GM18517 (cell line): ENCODE measurements around the gene TRIM42.

ENCODE experiments used
- ATAC-seq: cut with Tn5 transposase; IDR thresholded peaks from one replicate; pipeline ENCODE4 v1.9.1; 2021; ENCODE audit warnings: mild to moderate bottlenecking, moderate library complexity; ENCODE audit not compliant: unreplicated experiment

TRIM42 gene

DNA sequence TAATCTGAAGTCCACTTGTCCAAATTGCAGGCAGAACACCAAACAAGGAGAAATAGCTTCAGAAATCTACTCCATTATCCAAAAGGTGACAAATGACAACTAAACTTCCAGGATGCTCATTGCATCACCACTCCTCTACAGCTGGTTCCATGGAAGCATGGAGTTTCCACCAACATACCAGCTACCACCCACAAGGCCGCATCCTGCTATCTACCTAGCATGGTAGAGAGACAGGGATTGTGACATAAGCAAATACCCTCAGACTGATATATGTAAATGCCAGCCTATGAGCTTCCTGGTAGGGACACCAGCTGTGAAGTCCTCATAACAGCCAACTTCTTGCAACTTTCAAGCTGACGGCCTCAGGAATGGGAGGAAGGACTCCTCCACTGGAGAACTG lies at the start of gene TRIM42:
Gene TRIM42, plus strand, starts transcription at position 301 of the 400 bp plus-strand sequence. CDS start 166 bp downstream, outside the sequence.
- ATAC-seq: no peak

DNA sequence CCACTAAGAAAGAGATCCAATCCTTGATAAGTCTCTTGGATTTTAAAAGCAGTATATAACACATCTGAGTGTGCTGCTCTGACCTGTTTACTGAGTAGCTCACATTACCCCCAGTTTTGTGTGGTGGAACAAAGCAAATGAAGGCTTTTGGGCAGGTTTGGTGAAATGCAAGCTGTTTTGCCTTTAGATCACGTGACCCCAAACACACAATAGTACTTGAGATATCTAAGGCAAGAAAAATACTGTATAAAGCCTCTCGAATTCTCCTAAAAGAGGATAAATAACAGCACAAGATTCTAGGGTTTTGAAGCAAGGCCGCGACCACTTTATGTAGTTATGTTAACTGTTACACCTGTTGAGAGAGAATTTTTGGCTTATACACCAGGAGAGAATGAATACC lies 49.3 kb upstream of the TRIM42 start:
- ATAC-seq: no peak

DNA sequence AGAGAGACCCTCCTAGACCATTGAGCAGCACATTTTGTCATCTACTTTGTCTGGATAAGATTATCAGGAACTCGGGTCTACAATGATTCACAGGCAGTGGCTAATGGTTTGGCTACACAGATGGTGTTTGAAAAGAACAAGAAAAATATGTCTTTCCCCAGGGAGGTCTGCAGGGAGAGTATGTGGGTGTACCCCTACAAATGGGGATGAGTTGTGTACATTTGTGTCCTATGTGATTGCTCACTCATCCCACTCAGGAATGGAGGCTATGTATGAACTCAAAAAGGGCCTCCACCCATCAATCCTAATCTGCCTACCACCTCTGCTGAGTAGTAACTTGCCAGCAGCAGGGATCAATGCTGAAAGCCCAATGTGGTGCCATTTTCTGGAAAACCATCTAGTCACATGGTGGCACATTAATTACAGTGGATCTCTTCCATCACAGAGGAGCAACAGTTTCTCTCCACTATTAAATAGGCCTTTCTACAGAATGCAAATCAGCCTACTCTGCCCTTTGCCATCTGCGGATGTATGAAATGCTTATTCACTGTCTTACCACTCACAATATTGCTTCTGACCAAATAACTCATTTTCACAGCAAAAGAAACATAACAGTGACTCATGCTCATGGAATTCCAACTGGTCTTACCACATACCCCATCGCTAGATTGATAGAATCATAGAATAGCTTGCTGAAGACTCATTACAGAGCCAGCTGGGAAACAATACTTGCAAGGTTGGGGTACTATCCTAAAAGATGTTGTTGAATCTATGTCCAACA lies 48.3 kb upstream of the TRIM42 start:
- no peak for ATAC-seq

DNA sequence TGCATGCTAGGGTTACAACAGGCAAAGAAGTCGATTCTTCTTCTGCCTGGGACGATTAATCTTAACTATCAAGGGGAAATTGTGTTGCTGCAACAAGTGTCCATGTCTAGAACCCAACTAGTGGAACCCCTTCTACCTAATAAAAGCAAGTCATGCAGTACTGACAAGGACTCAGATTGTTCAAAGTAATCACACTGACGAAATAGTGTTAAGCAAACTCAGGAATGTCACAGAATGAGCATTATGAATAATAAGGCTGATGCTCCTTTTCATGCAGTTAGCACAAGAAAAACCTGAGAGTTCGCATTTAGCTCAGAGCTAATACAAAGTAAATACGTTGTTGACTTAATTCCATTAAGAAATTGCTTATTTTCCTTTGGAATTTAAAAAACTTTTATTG lies 47.5 kb upstream of the TRIM42 start:
- ATAC-seq: no peak

DNA sequence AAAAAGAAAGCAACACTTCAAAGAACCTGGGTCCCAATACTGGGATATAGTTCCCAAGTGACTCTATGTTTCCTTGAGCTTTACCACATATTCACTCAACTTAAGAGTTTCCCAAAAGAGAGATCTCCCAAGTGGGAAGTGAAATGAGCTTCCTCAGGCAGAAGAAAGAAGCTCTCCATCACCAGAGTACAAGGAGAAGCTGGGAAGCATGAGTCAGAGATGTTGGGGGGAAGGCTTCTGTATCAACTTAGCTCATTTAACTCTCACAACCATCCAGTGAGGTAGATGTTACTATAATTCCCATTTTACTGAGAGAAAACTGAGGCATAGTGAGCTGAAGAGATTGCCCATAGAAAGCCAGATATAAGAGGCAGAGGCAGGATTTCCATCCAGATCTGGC lies 47.0 kb upstream of the TRIM42 start:
- ATAC-seq: no peak

DNA sequence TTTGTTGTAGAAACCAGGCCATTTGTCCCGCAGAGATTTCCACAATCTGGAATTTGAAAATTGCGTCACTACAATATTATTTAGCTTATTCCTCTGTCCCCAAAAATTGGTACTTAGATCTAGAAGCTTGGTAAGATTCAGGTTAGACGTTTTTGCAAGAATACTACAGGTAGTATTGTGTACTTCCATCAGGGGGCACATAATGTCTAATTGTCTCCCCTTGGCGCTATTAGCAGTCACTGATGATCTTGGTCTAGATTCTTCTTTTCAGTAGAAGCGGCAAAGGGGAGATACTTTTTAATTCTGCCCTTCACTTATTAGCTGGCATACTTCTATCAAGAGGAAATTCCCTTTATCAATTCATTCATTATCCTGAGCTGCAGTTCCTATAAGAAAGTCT lies 42.6 kb upstream of the TRIM42 start:
- no peak for ATAC-seq

DNA sequence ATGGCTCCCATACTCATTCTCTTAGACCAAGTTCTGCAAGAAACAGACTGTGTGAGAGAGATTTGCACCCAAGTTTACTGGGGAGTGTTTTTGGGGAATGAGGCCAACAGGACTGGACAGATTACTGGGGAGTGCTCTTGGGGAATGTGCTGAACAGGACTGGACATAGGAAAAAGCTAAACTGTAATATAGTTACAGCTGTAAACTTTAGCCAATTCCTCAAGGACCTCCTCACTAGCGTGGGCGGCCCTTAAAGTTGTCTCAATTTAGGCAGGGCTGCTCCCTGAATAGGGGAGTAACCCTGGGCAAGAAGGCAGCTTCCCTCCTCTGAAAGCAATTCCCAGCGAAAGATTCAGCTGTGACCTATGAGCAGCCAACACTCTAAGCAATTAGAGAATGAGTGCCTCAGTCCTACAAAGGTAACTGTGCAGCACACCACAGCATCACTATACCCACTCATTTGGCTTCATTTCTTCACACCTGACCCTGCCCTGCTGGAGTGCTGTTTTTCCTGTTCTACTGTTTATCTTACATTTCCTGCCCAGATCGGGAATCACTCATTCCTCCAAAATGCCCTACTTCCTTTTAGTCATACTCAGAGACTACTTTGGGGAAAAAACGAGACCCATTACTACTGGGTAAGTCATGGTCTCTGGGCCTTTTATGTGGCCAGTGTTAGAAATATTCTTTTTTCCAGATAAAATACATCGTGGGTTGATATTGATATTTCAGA lies 41.3 kb upstream of the TRIM42 start:
- ATAC-seq: no peak

DNA sequence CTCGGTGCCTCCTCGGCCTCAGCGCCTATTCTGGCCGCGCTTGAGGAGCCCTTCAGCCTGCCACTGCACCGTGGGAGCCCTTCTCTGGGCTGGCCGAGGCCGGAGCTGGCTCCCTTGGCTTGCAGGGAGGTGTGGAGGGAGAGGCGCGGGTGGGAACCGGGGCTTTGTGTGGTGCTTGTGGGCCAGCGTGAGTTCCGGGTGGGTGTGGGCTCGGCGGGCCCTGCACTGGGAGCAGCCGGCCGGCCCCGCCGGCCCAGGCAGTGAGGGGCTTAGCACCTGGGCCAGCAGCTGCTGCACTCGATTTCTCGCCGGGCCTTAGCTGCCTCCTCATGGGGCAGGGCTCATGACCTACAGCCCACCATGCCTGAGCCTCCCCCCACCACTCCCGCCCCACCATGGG lies 26.6 kb upstream of the TRIM42 start:
- no peak for ATAC-seq

DNA sequence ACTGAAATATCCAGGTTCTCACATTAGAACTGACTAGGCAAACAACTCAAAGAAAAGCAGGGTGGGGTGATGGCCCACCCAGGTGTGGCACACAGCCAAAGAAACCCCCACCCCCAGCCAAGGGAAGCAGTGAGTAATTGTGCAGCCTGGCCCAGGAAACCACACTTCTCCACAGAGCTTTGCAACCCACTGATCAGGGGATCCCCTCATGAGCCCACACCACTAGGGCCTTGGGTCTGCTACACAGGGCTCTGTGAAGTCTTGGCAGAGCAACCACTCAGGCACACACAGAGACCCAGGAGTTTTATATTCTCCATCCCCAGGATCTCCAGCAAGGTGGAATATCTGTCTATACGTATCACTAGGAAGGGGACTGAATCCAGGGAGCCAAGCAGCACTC lies 22.2 kb upstream of the TRIM42 start:
- ATAC-seq: no peak

DNA sequence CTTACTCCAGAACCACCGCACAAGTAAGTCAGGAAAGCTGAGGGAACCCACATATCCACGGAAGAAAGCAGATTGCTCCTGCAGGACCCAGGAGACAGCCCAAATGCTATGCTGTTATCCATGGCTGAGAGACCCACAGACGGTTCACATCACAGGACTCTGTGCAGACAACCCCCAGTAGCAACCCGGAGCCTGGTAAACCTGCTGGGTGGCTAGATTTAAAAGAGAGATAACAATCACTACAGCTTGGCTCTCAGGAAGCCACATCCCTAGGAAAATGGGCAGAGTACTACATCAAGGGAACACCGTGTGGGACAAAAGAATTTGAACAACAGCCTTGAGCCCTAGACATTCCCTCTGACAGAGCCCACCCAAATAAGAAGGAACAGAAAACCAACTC lies 13.8 kb upstream of the TRIM42 start:
- ATAC-seq: no peak

DNA sequence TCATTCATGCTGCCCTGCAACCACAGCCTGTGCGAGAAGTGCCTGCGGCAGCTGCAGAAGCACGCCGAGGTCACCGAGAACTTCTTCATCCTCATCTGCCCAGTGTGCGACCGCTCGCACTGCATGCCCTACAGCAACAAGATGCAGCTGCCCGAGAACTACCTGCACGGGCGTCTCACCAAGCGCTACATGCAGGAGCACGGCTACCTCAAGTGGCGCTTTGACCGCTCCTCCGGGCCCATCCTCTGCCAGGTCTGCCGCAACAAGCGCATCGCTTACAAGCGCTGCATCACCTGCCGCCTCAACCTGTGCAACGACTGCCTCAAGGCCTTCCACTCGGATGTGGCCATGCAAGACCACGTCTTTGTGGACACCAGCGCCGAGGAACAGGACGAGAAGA lies 4.7 kb downstream of the TRIM42 start:
- ATAC-seq: no peak

DNA sequence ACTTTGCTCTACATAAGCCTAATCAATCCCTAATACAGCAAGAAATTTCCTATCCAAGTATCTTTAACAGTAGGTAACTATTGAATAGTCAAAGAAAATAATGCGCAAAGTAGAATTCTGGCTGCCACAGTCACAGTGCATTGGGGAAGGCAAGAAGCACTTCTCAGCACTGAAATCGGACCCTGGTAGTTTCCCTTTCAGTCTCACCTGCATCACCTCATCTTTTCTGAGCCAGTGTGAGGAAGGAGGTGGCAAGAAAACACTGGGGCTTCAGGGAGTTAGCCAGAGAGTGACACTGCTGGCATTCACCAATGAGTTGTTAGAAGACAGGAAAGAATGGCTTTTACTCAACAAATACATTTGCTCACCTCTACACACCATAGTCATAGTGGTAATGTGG lies 8.3 kb downstream of the TRIM42 start:
- ATAC-seq: no peak

DNA sequence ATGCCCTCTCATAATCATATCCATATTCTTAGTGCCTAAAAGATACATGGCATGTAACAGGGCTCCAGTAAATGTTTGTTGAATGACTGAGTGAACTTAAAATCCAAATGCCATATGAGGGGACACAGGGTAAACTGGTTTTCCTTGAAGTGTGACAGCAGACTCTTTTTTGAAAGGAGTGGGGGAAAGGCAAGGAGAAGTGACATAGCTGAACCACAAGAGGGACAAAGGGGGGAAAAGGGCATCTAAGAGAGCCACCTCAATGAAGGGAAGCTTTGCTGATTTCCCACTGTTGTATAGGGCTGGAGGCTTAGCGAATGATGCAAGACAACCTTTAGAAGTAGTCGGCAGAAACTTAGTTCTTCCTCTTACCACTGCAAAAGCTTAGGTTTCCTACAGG lies 9.1 kb downstream of the TRIM42 start:
- no peak for ATAC-seq

DNA sequence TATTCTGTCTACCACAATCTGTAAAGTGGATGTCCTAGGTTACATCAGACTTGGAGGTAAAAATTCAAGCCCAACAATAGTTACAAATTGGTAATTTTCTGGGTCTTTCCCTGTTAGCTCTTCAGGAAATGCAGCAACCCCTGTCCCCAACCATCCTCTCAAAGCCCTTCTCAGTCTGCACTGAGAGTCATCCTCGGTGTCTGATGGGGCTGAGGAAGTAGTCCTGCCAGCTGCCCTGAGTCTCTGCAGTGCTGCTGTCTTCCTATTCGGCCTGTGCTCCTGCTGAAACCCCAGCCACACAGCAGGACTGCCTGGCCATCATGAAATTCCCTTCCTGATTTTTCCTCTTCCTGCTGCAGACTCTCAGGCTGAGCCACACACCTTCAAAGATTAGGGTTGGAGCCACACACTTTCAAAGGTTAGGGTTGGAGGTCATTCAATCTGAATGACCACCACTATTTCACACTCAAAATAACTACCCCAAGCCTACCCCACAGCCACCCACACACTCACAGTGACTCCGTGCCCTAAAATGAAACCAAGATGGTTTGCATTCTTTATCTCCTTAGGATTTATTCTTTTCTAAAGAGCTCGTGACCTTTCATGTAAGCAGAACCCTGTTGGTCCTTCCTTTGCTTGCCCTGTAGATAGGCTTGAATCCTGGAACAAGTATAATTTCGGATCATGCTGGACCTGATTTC lies 17.6 kb downstream of the TRIM42 start:
- no peak for ATAC-seq

DNA sequence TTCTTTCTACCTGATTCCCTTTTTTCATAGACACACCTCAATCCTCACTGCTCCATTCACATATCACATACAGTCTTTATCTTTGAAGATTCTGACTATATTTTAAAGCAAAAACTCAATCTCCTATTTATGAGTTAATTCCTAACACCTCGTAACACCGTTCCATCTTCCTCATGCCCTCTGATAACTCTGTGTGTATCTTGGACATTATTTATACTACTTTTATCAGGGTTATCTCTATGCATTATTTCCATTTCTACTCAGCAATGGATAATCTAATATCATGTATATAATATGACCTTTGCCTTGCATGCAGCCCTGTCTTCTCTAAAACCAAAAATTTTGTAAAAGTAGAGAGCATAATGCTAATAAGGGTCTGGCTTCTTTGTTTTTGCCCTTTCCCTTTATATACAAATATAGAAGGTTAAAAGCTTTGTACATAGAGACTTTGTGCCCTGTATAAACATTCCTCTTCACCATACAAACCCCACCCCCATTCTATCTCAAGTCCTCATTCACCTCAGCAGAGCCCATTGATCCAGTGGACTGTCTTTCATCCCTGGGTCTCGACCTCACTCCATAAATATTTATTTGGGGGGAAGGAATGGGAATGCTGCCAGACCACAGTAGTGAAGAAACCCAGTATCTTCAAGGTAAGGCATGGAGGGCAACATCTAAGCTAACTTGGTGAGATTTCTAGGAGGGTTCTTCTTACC lies 21.8 kb downstream of the TRIM42 start:
- no peak for ATAC-seq

DNA sequence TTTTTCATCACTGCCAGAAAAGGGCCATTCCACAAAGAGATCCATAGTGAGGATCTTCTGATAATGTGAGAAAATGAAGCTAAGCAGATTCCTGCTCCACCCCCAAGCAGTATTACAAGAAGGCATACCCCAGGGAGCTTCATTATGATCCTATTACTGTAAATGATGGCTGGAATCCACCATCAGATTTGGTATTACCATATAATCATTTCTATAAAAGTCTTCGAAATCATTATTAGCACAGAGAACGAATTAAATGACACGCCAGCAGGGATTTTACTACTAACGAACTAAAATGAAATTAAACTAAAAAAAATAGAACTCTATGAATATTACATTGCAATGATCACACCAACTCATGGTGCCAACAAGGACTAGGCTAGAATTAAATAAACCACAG lies 24.4 kb downstream of the TRIM42 start:
- no peak for ATAC-seq

DNA sequence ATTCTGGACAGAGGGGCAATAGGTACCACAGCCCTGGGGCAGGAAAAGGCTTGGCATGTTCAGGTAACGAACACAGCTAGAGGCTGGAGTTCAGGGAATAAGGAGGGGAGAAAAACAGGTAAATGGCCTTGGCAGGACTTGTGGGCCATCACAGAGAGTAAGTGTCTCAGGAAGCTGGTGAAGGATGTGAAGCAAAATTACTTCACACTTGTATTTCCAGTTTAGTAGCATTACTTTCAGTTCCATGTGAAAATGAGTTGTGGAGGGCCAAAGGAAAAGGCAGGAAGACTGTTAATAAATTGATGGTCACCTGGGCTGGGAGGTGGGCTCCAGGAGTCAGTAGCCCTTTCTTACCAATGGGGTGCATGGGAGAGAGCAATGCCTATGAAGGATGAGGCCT lies 25.6 kb downstream of the TRIM42 start:
- ATAC-seq: no peak

DNA sequence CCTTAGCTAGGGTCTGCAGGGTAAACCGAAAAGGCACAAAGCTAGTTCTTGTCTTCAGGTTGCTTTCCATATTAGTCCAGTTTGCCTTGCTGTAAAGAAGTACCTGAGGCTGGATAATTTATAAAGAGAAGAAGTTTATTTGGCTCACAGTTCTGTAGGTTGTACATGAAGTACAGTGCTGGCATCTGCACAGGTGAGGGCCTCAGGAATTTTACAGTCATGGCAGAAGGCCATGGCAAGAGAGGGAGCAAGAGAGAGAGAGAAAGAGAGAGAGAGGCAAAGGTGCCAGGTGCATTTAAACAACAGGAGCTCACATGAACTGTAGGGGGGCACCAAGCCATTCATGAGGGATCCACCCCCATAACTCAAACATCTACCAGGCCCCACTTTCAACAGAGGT lies 26.9 kb downstream of the TRIM42 start:
- ATAC-seq: no peak

DNA sequence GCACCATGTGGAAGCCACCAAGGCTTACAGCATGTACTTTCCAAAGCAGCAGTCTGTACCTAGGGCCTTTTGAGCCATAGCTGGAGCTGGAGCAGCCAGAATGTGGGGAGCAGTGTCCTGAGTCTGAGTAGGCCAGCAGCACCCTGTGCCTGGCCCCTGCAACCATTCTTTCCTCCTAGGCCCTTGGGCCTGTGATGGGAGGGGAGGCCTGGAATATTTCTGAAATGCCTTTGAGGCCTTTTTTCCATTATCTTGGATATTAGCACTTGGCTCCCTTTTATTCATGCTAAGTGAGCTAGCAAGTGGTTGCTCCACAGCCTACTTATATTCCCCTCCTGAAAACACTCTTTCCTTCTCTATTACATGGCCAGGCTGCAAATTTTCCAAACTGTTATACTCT lies 28.1 kb downstream of the TRIM42 start:
- no peak for ATAC-seq

DNA sequence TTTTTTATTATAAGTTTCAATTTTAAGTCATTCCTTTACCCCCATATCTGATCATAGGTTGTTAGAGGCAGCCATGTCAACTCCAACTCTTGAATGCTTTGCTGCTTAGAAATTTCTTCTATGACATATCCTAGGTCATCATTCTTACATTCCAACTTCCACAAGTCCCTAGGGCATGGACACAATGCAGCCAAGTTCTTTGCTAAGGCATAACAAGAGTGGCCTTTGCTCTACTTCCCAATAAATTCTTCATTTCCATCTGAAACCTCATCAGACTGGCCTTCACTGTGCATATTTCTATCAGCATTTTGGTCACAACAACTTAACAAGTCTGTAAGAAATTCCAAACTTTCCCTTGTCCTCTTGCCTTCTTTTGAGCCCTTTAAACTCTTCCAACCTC lies 28.5 kb downstream of the TRIM42 start:
- ATAC-seq: no peak

DNA sequence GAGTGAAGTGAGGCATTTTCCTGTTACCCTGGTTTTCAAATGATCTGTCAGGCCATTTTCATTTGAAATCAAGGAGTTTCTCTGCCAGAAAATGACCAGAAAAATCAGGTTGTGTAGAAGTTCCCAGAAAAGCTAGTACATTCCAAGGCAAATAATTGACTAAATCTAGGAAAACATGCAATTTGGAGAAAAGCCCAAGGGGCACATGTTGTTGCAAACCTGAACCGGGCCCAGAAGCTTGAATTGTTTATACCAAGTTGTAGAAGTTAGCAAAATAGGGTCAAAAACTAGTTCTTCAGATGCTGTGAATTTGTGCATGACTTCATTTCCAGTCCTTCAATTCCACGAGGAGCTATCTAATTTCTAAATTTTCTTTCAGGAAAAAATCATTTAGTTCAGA lies 31.0 kb downstream of the TRIM42 start:
- no peak for ATAC-seq
